ENCODE data around the gene SGMS1.

DNA sequence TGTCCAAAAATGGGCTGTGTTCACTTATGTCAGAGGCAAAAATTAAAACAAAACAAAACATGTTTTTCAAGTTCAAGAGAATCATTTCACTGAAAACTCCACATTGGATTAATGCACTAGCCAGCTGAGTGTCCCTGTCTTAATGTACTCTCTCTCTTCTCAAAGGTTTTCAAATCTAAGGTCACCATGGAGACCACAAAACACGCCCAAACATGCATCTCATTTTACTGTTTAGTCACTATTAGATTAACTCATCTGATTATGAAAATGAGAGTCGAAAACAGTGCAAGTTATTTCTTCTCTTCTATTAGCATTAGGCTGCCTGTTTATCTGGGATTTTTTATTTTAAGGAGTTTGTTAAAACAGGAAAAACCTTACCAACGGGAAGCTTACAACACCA lies 301.7 kb downstream of the SGMS1 start:
- no peak for TF ChIP-seq POLR2A (IDR thresholded peaks at IDR 0.05)
- TF ChIP-seq, protein P1, sequence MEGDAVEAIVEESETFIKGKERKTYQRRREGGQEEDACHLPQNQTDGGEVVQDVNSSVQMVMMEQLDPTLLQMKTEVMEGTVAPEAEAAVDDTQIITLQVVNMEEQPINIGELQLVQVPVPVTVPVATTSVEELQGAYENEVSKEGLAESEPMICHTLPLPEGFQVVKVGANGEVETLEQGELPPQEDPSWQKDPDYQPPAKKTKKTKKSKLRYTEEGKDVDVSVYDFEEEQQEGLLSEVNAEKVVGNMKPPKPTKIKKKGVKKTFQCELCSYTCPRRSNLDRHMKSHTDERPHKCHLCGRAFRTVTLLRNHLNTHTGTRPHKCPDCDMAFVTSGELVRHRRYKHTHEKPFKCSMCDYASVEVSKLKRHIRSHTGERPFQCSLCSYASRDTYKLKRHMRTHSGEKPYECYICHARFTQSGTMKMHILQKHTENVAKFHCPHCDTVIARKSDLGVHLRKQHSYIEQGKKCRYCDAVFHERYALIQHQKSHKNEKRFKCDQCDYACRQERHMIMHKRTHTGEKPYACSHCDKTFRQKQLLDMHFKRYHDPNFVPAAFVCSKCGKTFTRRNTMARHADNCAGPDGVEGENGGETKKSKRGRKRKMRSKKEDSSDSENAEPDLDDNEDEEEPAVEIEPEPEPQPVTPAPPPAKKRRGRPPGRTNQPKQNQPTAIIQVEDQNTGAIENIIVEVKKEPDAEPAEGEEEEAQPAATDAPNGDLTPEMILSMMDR (IDR thresholded peaks at IDR 0.05): no peak
